GM21360 (cell line): Measurements from ENCODE around the gene STAG1.
"Not testable (repeated sequence)": the region's sequence is repeated elsewhere in the genome, so short reads cannot be mapped to it uniquely, and the experiment has no call there.

Source experiments
- ATAC-seq: cut with Tn5 transposase; IDR thresholded peaks from one replicate; pipeline ENCODE4 v1.9.1; 2021; ENCODE audit warnings: mild to moderate bottlenecking, moderate library complexity; ENCODE audit not compliant: unreplicated experiment

STAG1 gene

DNA sequence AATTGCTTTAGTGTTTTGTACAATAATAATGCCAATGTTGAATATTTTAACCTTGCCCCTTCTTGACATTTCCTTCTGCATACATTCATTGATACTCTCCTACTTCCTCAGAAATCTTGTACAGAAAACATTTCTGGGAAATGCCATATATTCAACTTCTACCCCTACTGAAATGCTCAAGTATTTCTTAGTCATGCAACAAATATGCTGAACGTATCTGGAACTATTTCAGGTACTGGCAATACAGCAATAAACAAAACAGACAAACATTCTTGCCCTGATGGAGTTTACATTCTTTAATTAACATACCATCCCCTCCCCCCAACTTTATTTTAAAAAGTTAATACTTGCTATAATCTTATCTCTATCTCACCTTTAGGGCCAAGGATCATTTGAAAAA lies 147.2 kb downstream of the STAG1 start:
- ATAC-seq = no peak

GRCh38 chr3:136602818-136603217 lies 149.4 kb downstream of the STAG1 start:
- no peak for ATAC-seq

DNA sequence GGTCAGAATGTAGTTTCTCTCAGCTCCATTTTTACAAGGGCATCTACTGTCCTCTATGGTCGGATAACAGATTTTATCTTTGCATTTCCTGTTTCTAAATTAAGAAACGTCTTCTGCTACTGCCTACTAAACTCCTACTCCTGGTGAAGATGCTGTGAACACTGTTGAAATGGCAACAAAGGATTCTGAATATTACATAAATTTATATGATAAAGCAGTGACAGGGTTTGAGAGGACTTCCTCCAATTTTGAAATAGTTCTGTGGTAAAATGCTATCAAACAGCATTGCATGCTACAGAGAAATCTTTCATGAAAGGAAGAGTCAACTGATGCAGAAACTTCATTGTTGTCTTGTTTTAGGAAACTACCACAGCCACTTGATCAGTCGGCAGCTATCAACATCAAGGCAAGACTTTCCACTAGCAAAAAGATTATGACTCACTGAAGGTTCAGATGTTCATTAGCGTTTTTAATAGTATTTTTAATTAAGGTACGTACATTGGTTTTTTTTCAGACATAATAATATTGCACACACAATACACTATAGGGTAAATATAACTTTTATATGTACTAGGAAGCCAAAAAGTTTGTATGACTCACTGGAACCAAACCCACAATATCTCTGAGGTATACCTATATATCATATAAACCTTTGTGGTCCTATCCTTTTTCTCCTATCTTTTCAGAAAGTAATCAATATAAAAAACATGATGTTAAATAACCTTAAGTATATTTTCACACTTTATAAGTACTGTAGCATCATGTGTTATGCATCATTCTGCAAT lies 156.1 kb downstream of the STAG1 start:
- ATAC-seq = no peak

DNA sequence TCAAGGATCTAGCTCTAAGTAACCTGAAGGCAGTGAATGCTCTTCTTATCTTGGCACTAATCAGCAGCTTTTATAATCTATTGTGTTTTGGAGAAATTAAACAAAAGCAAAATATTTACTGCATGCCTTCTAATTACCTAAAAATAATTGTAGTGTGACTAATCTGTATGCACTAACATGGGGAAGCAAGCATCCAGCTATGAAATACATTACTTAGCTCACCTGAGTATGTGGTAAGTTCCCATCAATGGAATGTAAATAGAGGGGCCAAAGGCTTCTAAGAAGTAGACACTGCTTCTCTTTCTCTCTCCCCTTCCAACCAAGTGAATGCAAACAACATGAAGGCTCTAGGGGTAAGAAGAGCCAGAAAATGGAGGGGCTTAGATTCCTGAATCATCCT lies 165.6 kb downstream of the STAG1 start:
- ATAC-seq = no peak

- no peak for ATAC-seq
Measured at GRCh38 chr3:136584728-136585127, 167.4 kb downstream of the STAG1 start.

DNA sequence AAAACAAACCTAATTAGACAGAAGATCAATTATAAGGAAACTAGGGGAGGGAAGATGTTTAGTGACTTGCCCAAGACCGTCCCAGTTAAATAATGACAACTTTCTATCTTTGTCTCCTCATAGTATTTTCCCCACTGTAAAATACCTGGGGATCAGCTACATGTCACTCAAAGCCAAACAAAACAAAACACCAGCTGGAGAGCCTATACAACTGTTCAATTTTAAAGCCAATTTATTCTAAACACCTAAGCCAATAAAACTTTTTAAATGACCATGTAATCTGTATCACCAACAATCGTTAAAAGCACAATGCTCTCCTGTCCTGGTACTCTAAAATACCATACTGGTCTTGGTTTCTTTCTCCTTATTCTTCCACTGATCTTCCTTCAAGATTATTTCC lies 168.4 kb downstream of the STAG1 start:
- no peak for ATAC-seq

DNA sequence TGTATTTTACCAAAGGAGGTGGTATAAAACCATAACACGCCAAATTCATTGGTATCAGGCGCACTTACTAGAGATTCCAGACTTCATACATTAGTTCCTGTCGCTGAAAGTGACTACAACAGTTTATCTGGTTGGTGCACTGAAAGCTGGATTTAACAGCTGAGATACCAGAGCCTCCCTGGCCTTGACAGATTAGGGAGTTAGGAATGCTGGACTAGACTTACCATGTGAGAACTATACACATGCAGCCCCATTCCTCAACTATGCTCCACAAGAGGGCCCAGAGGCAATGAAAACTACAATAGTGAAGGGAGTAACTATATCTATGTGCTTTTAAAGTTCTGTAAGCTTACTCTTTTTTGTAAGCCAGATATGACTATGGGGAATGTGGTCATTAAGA lies 174.4 kb downstream of the STAG1 start:
- ATAC-seq = no peak

DNA sequence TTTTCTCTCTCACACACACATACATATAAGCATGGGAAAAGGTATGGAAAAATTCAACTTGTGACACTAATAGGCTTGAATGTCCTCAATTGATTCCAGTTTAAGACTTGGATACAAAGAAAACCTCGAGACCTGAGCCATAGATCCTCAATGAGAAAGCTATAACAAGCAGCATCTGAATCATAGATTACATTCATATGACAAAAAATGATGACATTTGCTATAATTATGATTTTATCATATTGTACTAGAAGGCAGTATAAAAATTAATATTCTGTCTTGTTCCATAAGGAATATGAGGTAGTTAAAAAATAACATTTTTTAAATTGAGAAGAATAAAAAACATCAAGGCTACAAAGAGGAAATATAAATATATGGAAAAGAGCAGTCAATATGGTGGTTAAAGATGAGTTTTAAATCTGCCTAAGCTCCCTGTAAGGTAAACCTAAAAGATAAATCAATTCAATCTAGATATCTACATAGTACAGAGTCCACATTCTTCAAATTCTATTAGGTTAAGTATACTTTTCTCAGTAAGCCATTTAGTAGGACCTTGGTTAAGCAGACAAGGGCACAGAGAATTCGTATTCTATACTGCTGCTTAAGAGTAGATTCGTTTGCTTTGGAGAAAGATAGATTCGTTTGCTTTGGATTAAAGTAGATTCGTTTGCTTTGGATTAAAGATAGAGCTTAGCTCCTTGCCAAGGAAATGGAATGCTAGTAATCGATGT lies 175.7 kb downstream of the STAG1 start:
- ATAC-seq = no peak

- ATAC-seq = no peak
Measured at GRCh38 chr3:136567599-136568188, 184.5 kb downstream of the STAG1 start.

- ATAC-seq = not testable (repeated sequence)
Measured at GRCh38 chr3:136564962-136565361, 187.2 kb downstream of the STAG1 start.

- ATAC-seq = no peak
Measured at GRCh38 chr3:136562026-136562425, 190.2 kb downstream of the STAG1 start.

GRCh38 chr3:136559896-136560295 lies 192.3 kb downstream of the STAG1 start:
- ATAC-seq = no peak

DNA sequence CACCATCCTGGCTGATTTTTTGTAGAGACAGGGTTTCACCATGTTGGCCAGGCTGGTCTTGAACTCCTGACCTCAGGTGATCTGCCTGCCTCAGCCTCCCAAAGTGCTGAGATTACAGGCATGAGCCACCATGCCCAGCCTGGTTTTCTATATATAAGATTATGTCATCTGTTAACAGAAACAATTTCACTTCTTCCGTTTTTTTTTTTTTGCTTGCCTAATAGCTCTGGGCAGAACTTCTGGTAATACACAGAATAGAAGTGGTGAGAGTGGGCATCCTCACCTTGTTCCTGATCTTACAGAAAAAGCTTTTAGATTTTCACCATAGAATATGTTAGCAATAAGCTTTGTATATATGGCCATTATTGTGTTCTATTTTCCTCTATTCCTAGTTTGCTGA lies 202.7 kb downstream of the STAG1 start:
- ATAC-seq = not testable (repeated sequence)

GRCh38 chr3:136547293-136547692 lies 204.9 kb downstream of the STAG1 start:
- ATAC-seq = no peak

GRCh38 chr3:136546720-136547119 lies 205.5 kb downstream of the STAG1 start:
- ATAC-seq = no peak

DNA sequence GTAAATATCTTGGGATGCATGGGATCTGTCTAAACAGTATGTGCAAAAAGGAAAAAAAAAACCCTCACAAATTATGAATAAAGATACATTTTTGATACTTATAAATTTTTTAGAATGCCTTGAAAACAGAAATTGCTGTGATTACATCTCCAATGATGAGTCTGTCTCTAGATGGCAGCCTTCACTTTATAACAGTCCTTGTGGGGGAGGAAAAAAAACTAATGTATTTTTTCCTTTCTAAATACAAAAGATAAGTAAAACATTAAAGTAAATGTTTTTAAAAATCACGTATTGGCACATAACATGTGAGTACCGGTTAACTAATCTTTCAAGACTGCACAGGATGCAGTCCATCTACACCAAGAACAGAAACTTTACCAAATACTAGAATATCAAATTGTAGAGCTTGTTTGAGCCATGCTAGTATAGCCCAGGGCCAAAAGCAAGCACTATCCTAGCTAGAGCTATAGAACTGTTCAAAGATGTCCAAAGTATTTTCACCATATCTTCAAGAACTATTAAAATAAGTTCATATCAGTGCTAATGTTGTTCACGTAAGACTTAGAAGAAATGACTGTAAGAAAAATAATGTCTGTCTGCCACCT lies 206.4 kb downstream of the STAG1 start:
- no peak for ATAC-seq

GRCh38 chr3:136544532-136544931 lies 207.6 kb downstream of the STAG1 start:
- no peak for ATAC-seq

DNA sequence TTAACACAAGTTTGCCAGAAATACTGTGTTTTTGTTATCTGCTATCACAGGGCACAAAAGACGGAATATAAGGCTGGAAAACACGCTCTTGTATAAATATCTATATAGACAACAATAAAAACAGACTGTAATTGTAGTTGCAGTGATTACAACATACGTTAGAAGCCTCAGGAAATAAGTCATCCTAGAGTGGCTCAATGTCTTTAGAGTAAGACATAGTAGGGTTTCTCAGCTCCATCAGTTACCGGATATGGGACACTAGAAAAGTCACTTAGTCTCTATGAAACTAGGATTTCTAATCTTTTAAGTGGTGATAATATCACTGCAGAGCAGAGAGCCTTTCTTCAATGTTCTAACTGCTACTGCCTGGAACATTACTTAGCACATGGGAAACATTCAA lies 208.8 kb downstream of the STAG1 start:
- ATAC-seq = no peak

DNA sequence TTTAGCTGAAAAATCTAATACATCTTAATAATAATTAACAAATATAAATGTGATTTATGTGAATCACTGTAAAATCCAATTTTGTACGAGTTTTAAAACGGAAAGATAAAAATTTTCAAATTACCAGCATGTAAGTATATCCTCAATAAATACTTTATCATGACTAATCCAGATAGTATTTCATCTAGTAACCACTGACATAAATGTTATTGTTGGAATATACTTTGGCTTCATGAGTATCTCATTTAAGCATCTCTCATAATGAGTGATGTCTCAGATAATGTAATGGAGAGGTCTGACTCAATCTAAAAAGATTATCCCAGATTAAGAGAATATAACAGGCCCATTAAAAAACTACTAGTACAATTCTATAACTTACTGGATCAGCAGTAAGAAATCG lies 216.3 kb downstream of the STAG1 start:
- no peak for ATAC-seq

DNA sequence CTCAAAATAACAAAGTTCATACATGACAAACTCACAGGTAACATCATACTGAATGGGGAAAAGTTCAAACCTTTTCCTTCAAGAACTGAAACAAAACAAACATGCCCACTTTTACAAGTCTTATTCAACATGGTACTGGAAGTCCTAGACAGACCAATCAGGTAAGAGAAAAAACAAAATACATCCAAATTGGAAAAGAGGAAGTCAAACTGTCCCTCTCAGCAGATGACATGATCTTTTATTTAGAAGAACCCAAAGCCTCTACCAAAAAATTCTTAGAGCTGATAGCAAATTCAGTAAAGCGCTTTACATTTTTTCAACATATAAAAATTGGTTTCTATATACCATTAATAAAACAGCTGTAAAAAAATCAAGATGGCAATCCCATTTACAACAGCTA lies 219.4 kb downstream of the STAG1 start:
- ATAC-seq = no peak

GRCh38 chr3:136518102-136518501 lies 234.1 kb downstream of the STAG1 start:
- no peak for ATAC-seq

GRCh38 chr3:136516656-136517055 lies 235.5 kb downstream of the STAG1 start:
- ATAC-seq = no peak
